GM12872 (cell line): ENCODE data around the gene BHLHA15.

Source experiments
- TF ChIP-seq, protein P1 (sequence below): IDR thresholded peaks from 3 replicates; pipeline ENCODE4 v1.5.1; 2011; ENCODE audit warnings: low read depth, mild to moderate bottlenecking, low read length, moderate library complexity; ENCODE audit not compliant: insufficient read depth

BHLHA15 gene

DNA sequence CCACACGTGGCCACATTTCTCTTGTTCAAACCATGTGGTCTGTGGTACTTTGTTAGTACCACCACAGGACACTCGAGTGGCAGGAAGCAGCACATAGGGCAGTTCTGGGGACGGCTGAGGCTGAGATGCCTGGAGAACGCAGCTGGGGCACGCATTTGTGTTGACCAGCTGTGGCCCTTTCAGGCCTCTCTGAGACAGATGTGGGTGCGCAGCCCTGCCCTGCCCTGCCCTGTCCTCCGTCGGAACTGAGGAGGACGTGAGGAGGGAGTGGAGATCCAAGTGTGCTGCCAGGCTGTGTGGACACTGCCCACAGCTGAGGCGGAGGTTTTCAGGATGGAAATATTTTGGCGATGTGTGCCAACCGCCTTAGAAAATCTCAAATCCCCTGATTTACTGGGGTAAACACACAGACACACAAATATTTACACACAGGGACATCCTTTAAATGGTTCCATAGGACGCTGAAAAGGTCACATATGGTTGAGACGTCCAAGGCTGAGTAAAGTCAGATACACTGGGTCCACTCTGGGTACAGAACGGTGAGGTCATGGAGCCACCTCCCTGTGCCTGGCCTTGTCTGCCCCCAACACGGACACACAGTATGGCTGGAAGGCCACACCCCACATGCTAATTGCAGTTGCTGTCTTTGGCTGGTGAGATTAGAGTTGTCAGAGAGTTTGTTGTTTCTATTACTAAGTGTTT is 14.8 kb downstream of the BHLHA15 start:
- TF ChIP-seq, protein P1, sequence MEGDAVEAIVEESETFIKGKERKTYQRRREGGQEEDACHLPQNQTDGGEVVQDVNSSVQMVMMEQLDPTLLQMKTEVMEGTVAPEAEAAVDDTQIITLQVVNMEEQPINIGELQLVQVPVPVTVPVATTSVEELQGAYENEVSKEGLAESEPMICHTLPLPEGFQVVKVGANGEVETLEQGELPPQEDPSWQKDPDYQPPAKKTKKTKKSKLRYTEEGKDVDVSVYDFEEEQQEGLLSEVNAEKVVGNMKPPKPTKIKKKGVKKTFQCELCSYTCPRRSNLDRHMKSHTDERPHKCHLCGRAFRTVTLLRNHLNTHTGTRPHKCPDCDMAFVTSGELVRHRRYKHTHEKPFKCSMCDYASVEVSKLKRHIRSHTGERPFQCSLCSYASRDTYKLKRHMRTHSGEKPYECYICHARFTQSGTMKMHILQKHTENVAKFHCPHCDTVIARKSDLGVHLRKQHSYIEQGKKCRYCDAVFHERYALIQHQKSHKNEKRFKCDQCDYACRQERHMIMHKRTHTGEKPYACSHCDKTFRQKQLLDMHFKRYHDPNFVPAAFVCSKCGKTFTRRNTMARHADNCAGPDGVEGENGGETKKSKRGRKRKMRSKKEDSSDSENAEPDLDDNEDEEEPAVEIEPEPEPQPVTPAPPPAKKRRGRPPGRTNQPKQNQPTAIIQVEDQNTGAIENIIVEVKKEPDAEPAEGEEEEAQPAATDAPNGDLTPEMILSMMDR: no peak

DNA sequence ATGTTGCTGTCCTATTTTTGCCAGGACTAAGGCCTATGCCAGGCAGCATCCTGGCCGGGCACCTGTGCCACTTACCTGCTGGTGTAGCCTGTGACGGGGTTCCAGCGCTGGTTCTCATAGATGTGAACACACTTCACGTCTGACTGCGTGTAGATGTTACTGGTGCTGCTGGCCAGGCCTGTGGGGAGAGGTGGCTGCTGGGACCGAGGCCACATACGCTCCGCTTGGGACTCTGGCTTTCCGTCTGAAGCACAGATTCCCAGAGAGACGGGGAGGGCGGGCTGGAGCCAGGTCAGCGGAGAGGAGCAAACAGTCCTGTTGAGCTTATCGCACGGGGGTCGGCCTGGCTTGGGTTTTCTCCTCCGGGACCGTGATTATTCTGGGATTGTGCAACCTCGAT is 16.7 kb downstream of the BHLHA15 start:
- TF ChIP-seq, protein P1: no peak

DNA sequence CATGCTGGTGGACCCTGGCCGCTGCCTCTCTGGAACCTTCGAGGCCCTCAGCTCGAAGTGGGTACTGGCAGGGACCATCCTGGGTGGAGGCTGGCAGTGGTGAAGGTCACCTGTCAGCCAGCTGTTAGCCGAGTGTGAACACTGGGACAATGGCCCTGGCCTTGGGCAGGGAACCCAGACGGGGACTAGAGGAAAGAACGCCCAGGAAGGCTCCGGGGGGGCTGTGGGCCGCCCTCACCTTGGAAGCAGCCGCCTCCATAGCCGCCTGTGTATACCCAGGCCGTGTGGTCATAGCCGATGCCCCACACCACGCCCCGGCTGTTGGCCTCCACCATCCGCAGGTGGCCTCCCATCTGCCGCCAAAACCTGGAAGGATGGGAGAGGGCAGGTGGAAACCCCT is 17.6 kb downstream of the BHLHA15 start:
- TF ChIP-seq, protein P1: no peak

DNA sequence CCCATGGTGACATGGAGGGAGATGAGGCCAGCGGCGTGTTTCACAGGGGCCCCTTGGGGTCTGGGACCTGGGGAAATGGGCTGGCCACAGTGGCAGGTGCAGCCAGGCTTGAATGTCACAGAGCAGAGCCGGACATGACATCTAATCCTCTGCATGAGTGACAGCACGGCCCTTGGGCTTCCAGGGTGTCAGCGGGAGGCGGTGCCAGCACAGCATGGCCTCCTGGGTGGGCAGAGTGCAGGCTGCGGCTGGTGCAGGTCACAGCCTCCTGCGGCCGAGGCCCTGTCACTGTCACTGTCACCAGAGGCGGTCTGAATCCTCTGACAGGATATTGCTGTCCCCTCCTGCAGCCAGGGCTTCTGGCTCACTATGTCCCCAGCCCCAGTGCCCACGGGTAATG is 18.2 kb downstream of the BHLHA15 start:
- TF ChIP-seq, protein P1: no peak

DNA sequence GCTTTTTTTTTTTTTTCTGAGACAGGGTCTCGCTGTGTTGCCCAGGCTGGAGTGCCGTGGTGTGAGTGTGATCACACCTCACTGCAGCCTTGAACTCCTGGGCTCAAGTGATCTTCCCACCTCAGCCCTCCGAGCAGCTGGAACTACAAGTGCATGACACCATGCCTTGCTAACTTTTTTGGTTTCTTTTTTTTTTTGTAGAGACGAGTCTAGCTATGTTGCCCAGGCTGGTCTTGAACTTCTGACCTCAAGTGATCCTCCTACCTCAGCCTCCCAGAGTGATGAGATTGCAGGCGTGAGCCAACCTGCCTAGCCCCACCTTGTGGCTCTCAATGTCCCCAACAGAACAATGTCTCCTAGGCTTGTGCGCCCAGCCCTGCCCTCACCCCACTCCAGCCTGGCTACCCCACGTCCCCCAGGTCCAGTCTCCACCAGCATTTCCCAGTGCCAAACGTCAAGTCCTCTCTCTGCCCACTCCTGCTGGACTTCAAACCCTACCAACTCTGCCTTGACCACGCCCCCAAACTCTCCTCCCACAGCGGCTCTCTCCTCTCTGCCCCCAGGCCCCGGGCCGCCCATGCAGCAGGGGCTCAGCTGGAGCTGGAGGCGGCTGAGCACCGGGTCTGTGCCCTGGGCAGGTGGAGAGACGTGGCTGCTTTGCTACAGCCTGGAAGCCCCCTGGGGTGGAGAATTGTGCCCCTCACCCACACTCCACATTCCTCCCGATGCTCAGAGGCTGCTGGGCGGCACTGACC is 18.9 kb downstream of the BHLHA15 start:
- TF ChIP-seq, protein P1: no peak

DNA sequence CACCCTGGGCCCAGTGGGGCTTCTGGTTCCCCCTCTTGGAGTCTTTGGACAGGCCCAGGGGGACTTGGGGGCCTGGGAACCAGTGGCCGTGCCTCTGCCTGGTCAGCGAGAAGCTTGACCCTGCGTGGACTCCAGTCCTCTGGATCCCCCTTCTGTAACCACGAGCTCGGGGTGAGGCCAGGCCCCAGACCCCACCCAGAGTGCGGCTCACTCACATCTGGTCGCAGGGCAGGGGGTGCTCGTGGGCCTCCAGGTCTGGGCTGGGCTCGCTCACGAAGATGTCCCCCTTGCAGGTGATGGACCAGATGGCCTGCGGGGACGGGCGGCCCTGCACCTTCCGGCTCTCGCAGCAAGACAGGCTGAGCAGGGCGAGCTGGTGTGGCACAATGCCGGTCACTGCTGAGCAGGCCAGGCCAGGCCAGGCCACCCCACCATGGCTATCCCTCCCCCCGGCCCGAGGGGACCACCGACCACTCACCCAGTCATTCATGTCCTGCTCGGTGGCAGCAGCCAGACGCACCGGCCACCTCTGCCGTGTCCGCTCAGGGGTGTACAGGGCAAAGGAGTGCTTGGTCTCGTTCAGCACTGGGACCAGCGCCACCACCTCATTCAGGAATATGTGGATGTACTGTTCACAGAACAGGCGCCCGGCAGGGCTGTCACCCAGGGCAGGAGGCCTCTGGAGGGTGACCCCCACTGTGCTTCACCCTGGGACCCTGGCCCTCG is 19.7 kb downstream of the BHLHA15 start:
- TF ChIP-seq, protein P1: no peak
